ENCODE data around the gene SMIM45.

SMIM45 gene

GRCh38 chr22:41951898-41952474, at the start of gene SMIM45:
SMIM45 (plus strand) TSS chr22:41952150.
- H3K4me3 ChIP-seq (ENCODE audit: low read length): no peak within 1 kb of the TSS
- TF ChIP-seq CTCF (IDR thresholded peaks at IDR 0.05; ENCODE audit: insufficient read depth, low read depth, low read length, missing control alignments): no peak
- no peak for DNase-seq (ENCODE audit: low read depth)

- no peak overlapping the region for H3K4me3 ChIP-seq (ENCODE audit: low read length)
- TF ChIP-seq CTCF (IDR thresholded peaks at IDR 0.05; ENCODE audit: insufficient read depth, low read depth, low read length, missing control alignments): no peak
- DNase-seq (ENCODE audit: low read depth): no peak
Measured at GRCh38 chr22:41902932-41903421, 49.0 kb upstream of the SMIM45 start.

GRCh38 chr22:41904450-41905410, 47.2 kb upstream of the SMIM45 start:
- H3K4me3 ChIP-seq (ENCODE audit: low read length): no peak overlapping the region
- no peak for DNase-seq (ENCODE audit: low read depth)
- no peak for TF ChIP-seq CTCF (IDR thresholded peaks at IDR 0.05; ENCODE audit: insufficient read depth, low read depth, low read length, missing control alignments)

- DNase-seq (ENCODE audit: low read depth): no peak
- no peak for TF ChIP-seq CTCF (IDR thresholded peaks at IDR 0.05; ENCODE audit: insufficient read depth, low read depth, low read length, missing control alignments)
- H3K4me3 ChIP-seq (ENCODE audit: low read length): no peak overlapping the region
Measured at GRCh38 chr22:41905411-41906202, 46.3 kb upstream of the SMIM45 start.

GRCh38 chr22:41906822-41907221, 45.1 kb upstream of the SMIM45 start:
- TF ChIP-seq CTCF (IDR thresholded peaks at IDR 0.05; ENCODE audit: insufficient read depth, low read depth, low read length, missing control alignments): no peak
- H3K4me3 ChIP-seq (ENCODE audit: low read length): no peak overlapping the region
- DNase-seq (ENCODE audit: low read depth): no peak

- DNase-seq (ENCODE audit: low read depth): no peak
- no peak for TF ChIP-seq CTCF (IDR thresholded peaks at IDR 0.05; ENCODE audit: insufficient read depth, low read depth, low read length, missing control alignments)
- no peak overlapping the region for H3K4me3 ChIP-seq (ENCODE audit: low read length)
Measured at GRCh38 chr22:41907436-41908401, 44.2 kb upstream of the SMIM45 start.

Measured in epithelial cell of esophagus (primary cell).